ENCODE results near the gene TLE1.
"Not testable (repeated sequence)": the region's sequence is repeated elsewhere in the genome, so short reads cannot be mapped to it uniquely, and the experiment has no call there.

Gene TLE1

DNA sequence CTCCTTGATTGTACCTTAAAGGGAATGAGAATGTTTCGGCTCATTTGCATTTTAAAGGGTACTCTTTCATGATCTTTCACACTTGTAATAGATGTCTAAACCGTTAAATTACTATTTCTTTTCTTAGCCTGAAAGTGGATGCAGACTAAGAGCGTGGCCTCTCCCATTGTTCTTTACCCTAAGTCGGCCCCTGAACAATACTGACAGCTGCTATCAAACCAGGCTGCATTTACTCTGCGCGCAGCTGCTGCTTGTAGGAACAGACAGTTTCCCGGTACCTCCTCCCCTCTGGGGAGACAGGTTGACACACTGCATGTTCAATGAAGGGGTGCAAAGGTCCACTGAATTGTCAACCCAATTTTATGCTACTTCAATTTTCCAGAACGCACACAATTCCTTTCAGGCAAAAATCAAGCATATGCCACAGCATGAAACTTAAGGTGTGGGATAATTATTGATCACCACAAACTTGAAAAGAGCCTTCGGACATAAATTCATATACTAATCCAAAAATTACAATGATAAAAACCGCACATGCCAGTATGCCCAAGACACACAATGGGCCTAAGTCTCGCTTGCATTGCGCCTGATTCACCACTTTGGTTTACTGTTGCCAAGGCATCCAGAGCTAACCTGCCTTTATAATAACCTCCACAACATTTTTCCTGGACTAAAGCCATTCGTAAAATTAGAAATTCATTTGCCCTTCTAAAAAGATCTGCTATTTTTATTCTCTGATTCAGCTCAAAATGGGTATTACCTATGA lies 39.7 kb downstream of the TLE1 start:
- Histone ChIP-seq H3K9me3 (ENCODE audit: low read depth, low read length) (no peaks in the 10 kb centered on the region), H3K27ac (no peak overlapping the region), H3K4me3 (no peak overlapping the region), H3K36me3 (ENCODE audit: insufficient read depth, low read length) (no peaks in the 10 kb centered on the region), H3K9ac (ENCODE audit: insufficient read length) (no peak overlapping the region)
- no peak for TF ChIP-seq POLR2AphosphoS5 (IDR thresholded peaks at IDR 0.05; ENCODE audit: borderline replicate concordance, low read depth, low read length)
- TF ChIP-seq EZH2 (IDR thresholded peaks at IDR 0.05), result no peak
- no peak for TF ChIP-seq FOXP2 (optimal IDR thresholded peaks at IDR 0.05; ENCODE audit: control extremely low read depth, extremely low read length, insufficient read depth)
- no peak for DNase-seq (ENCODE audit: low read depth, low spot score)

DNA sequence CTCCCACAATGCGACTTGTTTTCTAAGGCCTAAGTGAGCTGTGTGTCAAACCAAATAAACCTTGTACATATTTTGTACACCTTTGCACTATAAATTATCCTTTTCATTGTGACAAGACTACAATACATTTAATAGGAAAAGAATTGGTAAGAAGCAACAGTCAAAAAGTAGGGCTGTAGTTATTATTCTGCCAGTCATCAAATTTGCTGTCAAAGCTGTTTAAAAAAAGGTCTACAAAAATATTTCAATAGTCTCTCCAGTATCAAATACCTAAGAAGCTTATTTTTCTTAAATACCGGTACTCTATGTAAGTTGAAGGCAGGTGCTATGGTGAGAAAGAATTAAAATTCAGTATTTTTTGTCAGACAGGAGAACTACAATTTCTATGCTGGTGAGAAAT lies 40.5 kb downstream of the TLE1 start:
- no peak overlapping the region for H3K9ac ChIP-seq (ENCODE audit: insufficient read length)
- H3K4me3 ChIP-seq, result no peak overlapping the region
- no peaks in the 10 kb centered on the region for H3K36me3 ChIP-seq (ENCODE audit: insufficient read depth, low read length)
- no peak for DNase-seq (ENCODE audit: low read depth, low spot score)
- no peak overlapping the region for H3K27ac ChIP-seq
- TF ChIP-seq FOXP2 (optimal IDR thresholded peaks at IDR 0.05; ENCODE audit: control extremely low read depth, extremely low read length, insufficient read depth), result no peak
- no peak for TF ChIP-seq POLR2AphosphoS5 (IDR thresholded peaks at IDR 0.05; ENCODE audit: borderline replicate concordance, low read depth, low read length)
- no peak for TF ChIP-seq EZH2 (IDR thresholded peaks at IDR 0.05)
- no peaks in the 10 kb centered on the region for H3K9me3 ChIP-seq (ENCODE audit: low read depth, low read length)

DNA sequence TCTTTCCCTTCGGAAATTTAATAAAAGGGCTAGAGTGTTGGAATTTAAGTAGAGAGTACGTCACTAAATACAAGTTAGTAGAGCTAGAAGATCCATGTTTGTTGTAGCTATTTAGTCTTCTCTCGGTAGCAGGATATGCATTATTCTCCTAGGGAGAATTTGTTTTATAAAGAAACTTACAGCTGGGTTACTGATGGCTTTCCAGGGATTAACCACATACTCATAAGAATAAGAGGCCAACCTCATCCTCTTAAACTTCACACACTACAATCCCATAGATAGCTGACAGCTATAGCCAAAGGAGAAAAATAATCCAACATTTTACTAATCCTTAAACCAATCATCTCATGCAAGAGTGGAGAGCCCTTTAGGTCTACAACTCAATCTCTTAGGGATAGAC lies 43.0 kb downstream of the TLE1 start:
- no peaks in the 10 kb centered on the region for H3K36me3 ChIP-seq (ENCODE audit: insufficient read depth, low read length)
- H3K27ac ChIP-seq, result no peak overlapping the region
- H3K4me3 ChIP-seq, result no peak overlapping the region
- no peaks in the 10 kb centered on the region for H3K9me3 ChIP-seq (ENCODE audit: low read depth, low read length)
- TF ChIP-seq EZH2 (IDR thresholded peaks at IDR 0.05) (no peak), FOXP2 (optimal IDR thresholded peaks at IDR 0.05; ENCODE audit: control extremely low read depth, extremely low read length, insufficient read depth) (no peak)
- DNase-seq (ENCODE audit: low read depth, low spot score), result no peak
- H3K9ac ChIP-seq (ENCODE audit: insufficient read length), result no peak overlapping the region

DNA sequence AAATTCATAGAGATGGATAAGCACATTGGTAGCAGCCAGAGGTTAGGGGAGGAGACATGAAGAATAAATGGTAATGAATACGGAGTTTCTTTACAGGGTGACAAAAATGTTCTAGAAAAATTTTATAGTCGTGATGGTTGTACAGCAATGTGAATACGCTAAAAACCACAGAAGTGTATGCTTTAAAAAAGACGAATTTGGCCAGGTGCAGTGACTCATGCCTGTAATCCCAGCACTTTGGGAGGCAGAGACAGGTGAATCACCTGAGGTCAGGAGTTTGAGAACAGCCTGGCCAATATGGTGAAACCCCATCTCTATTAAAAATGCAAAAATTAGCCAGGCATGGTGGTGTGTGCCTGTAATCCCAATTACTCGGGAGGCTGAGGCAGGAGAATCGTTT lies 44.8 kb downstream of the TLE1 start:
- not testable (repeated sequence) for H3K4me3 ChIP-seq; H3K27ac ChIP-seq; H3K9me3 ChIP-seq (ENCODE audit: low read depth, low read length); DNase-seq (ENCODE audit: low read depth, low spot score); H3K36me3 ChIP-seq (ENCODE audit: insufficient read depth, low read length); H3K9ac ChIP-seq (ENCODE audit: insufficient read length)

DNA sequence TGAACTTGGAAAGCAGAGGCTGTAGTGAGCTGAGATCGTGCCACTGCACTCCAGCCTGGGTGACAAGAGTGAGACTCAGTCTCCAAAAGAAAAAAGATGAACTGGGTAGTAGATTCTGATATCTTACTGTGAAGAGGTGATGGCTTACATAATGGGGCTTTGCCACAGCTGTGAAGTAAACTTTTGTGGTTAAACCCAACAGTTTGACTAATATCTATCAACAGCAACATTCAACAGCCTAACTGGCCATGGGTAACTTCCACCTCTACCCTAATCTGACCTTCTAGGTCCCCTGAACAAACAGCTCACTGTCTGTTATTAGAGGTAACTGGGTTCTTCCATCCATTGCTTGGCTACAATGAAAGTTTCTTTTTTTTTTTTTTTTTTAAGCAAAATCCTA lies 52.1 kb downstream of the TLE1 start:
- no peak for DNase-seq (ENCODE audit: low read depth, low spot score)
- H3K4me3 ChIP-seq, result no peak overlapping the region
- no peak overlapping the region for H3K27ac ChIP-seq
- H3K9me3 ChIP-seq (ENCODE audit: low read depth, low read length), result no peaks in the 10 kb centered on the region
- TF ChIP-seq POLR2AphosphoS5 (IDR thresholded peaks at IDR 0.05; ENCODE audit: borderline replicate concordance, low read depth, low read length) (no peak), EZH2 (IDR thresholded peaks at IDR 0.05) (no peak), FOXP2 (optimal IDR thresholded peaks at IDR 0.05; ENCODE audit: control extremely low read depth, extremely low read length, insufficient read depth) (no peak)
- H3K36me3 ChIP-seq (ENCODE audit: insufficient read depth, low read length), result no peaks in the 10 kb centered on the region
- no peak overlapping the region for H3K9ac ChIP-seq (ENCODE audit: insufficient read length)

DNA sequence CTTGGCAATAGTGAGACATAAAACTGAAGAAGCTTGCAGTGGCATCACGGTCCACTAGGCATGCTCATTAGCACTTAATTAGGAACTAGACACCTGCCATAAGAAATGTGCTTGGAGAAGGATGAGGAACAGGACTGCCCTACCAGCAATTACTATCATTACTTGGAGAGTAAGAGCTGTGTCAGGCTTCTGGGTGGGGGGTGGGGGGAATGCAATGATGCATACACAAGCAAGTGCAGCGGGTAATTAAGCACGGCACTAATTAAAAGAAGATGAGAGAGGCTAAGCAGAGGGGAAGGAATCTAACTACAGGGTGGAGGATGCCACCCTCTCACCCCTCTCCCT lies 53.1 kb downstream of the TLE1 start:
- no peak for DNase-seq (ENCODE audit: low read depth, low spot score)
- Histone ChIP-seq H3K4me3 (no peak overlapping the region), H3K9me3 (ENCODE audit: low read depth, low read length) (no peaks in the 10 kb centered on the region), H3K36me3 (ENCODE audit: insufficient read depth, low read length) (no peaks in the 10 kb centered on the region), H3K27ac (no peak overlapping the region), H3K9ac (ENCODE audit: insufficient read length) (no peak overlapping the region)
- TF ChIP-seq FOXP2 (optimal IDR thresholded peaks at IDR 0.05; ENCODE audit: control extremely low read depth, extremely low read length, insufficient read depth), result no peak
- TF ChIP-seq POLR2AphosphoS5 (IDR thresholded peaks at IDR 0.05; ENCODE audit: borderline replicate concordance, low read depth, low read length), result no peak
- no peak for TF ChIP-seq EZH2 (IDR thresholded peaks at IDR 0.05)

DNA sequence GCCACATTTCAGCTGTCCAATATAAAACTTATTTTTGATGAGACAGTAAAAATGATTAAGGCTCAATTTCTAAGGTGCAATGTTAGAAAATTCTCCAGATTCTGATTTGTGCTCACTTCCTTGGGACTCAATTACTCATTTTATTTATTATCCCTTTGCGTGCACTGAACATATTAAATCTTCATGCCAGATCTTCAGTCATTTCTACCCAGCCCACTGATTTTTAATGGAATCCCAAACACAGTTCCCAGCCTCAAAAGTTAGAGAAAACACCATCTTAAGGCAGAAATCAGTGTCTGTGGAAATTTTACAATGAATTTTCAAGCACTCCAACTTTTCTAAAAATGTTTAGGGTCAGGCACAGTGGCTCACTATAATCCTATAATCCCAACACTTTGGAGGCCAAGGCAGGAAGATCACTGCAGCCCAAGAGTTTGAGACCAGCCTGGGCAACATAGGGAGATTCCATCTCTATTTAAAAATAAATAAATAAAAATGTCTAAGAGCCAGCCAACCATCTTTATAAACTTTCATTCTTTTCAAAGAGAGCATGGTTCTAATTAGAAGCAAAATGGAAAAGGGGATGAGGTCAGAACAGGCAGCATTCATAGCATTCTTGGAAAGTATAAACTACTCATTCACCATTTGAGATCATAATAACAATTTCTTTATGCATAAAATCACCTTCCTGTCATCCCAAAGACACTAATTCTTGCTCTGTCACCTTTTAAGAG lies 53.7 kb downstream of the TLE1 start:
- Histone ChIP-seq H3K4me3 (no peak overlapping the region), H3K27ac (no peak overlapping the region), H3K9ac (ENCODE audit: insufficient read length) (no peak overlapping the region), H3K9me3 (ENCODE audit: low read depth, low read length) (no peaks in the 10 kb centered on the region), H3K36me3 (ENCODE audit: insufficient read depth, low read length) (no peaks in the 10 kb centered on the region)
- TF ChIP-seq FOXP2 (optimal IDR thresholded peaks at IDR 0.05; ENCODE audit: control extremely low read depth, extremely low read length, insufficient read depth), result no peak
- TF ChIP-seq POLR2AphosphoS5 (IDR thresholded peaks at IDR 0.05; ENCODE audit: borderline replicate concordance, low read depth, low read length), result no peak
- TF ChIP-seq EZH2 (IDR thresholded peaks at IDR 0.05), result no peak
- DNase-seq (ENCODE audit: low read depth, low spot score), result no peak

DNA sequence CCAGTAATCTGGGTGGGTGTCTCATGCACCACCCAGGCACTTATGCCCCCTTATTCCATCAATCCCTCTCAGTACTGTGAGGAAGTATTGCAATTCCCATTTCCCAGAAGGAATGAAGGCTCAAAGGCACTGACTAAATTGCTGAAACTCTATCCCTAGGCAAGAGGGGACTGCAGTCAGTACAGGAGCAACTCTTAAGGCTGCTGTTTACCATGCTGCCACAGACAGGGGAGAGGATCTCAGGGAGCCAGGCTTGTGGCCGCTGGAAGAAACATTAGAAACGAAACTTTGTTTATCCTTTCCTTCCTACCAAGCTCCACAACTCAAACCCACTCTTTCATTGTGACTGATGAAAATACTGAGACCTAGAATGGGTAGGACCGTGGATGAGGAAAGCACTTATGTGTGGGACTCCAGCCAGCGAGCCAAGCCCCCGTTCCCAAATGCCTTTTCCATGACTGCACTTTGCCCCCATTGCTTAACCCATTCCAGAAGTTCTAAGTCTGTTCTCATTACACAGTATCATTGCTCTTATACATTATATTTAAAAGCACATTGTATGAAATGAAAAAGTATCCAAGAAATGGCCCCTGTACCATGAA lies 54.3 kb downstream of the TLE1 start:
- no peak overlapping the region for H3K4me3 ChIP-seq
- no peak for DNase-seq (ENCODE audit: low read depth, low spot score)
- no peak overlapping the region for H3K9ac ChIP-seq (ENCODE audit: insufficient read length)

More for the DNA sequence above, 54.3 kb downstream of the TLE1 start:
- no peak overlapping the region for H3K27ac ChIP-seq
- no peaks in the 10 kb centered on the region for H3K36me3 ChIP-seq (ENCODE audit: insufficient read depth, low read length)
- TF ChIP-seq EZH2 (IDR thresholded peaks at IDR 0.05) (no peak), POLR2AphosphoS5 (IDR thresholded peaks at IDR 0.05; ENCODE audit: borderline replicate concordance, low read depth, low read length) (no peak), FOXP2 (optimal IDR thresholded peaks at IDR 0.05; ENCODE audit: control extremely low read depth, extremely low read length, insufficient read depth) (no peak)
- no peaks in the 10 kb centered on the region for H3K9me3 ChIP-seq (ENCODE audit: low read depth, low read length)
